PC-3 (cell line): ENCODE results near the gene PLEKHG2.

Experiments used
- EZH2 ChIP-seq: fragments of 300-600 bp; sonication (generic); IDR thresholded peaks from one replicate; pipeline ENCODE4 v1.6.1; 2017; ENCODE audit warnings: antibody characterized with exemption, mild to moderate bottlenecking, low read length; ENCODE audit not compliant: unreplicated experiment
- TF ChIP-seq, protein P1 (sequence below): fragments of 300-600 bp; sonication (generic); conservative IDR thresholded peaks from 2 replicates; pipeline ENCODE4 v1.5.1; 2017; ENCODE audit warnings: antibody characterized with exemption, low read depth, mild to moderate bottlenecking, low read length

DNA sequence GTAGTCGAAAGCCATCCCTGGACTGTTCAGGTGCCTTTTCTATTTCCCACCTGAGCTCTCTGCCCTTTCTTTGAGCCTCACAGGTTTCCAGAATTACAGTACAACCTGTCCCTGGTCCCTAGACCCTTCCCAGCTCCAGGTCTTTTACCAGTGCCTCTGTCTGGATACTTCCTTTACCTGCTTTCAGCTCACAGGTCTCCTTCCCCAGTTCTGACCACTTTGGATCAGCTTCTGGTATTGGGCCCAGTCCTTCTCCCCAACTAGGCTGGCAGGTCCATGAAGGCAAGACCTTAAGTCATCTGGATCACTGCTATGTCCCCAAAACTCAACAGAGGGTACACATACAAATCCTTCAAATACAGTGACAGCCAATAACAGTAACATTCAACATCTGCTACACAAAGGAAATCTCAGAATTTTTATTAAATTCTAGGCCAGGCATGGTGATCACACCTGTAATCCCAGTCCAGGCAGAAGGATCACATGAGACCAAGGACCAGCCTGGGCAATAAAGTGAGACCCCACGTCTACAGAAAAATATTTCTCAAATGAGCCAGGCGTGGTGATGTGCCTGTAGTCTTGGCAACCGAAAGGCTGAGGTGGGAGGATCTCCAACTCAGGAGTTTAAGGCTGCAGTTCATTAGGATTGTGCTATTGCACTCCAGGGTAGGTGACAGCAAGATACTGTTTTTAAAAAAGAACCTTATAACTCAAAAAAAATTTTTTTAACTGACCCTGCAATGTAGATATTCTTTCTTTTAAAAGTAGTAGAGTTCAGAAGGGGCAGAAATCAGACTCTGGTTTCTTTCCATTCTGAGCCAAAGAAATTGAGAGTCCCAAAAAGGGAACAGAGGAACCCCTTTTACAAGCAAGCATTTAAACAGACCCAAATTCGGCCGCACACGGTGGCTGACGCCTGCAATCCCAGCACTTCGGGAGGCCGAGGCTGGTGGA, 21.9 kb downstream of the PLEKHG2 start:
- TF ChIP-seq, protein P1, sequence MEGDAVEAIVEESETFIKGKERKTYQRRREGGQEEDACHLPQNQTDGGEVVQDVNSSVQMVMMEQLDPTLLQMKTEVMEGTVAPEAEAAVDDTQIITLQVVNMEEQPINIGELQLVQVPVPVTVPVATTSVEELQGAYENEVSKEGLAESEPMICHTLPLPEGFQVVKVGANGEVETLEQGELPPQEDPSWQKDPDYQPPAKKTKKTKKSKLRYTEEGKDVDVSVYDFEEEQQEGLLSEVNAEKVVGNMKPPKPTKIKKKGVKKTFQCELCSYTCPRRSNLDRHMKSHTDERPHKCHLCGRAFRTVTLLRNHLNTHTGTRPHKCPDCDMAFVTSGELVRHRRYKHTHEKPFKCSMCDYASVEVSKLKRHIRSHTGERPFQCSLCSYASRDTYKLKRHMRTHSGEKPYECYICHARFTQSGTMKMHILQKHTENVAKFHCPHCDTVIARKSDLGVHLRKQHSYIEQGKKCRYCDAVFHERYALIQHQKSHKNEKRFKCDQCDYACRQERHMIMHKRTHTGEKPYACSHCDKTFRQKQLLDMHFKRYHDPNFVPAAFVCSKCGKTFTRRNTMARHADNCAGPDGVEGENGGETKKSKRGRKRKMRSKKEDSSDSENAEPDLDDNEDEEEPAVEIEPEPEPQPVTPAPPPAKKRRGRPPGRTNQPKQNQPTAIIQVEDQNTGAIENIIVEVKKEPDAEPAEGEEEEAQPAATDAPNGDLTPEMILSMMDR = no peak
- no peak for TF ChIP-seq EZH2
